ENCODE data around the gene OSBPL10.

The OSBPL10 gene

GRCh38 chr3:31958701-31959152, 22.3 kb downstream of the OSBPL10 start:
- no peak for DNase-seq

DNA sequence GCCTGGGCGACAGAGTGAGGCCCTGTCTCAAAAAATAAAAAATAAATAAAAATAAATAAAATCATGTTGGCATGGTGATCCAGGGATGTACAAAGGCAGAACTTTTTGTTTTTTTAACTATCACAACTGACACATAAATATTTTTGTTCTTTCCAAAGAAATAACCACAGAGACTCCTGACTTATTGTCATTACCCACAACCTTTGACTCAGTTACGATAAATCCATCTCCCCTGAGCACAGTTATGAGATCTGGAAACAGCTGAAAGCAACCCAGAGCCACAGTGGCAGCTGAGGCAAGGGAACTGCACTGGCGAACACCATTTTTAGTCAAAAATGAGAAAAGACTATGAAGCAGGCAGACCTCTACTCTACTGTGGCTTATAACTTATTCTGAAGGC, 24.0 kb downstream of the OSBPL10 start:
- peak; percentile 50 for DNase-seq

GRCh38 chr3:31955581-31955980, 25.5 kb downstream of the OSBPL10 start:
- no peak for DNase-seq

DNA sequence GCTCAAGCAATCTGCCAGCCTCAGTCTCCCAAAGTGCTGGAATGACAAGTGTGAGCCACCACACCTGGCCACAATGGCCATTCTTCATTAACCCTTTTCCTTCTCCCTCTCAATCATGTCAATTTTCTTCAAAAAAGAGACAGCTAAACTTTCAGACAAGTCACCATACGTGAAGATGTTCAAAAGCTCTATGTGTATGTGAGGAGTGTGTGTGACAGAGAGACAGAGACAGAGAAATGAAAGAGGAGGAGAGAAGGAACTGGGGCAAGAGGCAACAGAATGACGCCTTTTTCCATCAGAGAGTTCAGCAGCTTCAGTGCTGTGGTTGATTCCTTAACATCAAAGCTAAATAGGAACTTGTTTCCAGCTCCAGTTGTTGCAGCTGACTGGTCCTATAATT, 27.4 kb downstream of the OSBPL10 start:
- no peak for DNase-seq

DNA sequence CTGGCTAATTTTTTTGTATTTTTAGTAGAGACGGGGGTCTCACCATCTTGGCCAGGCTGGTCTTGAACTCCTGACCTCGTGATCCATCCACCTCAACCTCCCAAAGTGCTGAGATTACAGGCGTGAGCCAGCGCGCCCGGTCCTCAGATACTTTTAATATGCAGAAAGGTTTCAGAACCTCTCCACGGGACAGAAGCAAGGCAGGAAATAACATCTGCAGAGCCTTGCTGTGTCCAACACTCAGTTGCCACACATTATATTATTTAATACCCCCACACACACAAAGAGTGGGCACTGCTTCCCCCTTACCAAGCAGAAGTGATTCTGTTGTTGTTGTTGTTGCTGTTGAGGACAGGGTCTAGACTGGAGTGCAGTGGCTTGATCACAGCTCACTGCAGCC, 28.0 kb downstream of the OSBPL10 start:
- no peak for DNase-seq

- DNase-seq = no peak
Measured at GRCh38 chr3:31952205-31952604, 28.9 kb downstream of the OSBPL10 start.

GRCh38 chr3:31948280-31948679, 32.8 kb downstream of the OSBPL10 start:
- DNase-seq = no peak

DNA sequence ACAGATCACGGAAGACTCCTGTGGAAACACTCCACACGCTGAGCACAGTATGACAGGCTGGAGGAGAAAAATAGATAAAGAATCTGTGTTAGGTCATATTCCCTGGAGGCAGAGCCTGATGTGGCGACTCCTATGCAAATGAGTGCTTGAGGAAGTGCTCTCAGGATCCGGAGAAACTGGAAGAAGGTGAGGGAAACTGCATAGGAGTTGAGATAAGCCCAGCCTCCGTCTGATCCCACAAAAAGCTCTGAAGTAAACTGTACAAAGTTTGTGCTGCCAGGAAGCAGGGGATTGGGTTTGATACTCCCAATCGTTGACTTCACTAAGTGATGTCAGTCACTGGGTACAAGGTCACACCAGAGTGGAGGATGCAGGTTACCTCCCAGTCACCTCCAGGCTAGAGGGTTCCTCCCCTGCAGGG, 33.4 kb downstream of the OSBPL10 start:
- DNase-seq = no peak

- DNase-seq = no peak
Measured at GRCh38 chr3:31947162-31947561, 33.9 kb downstream of the OSBPL10 start.

- peak; percentile 26 for DNase-seq
Measured at GRCh38 chr3:31946484-31947081, 34.5 kb downstream of the OSBPL10 start.

DNA sequence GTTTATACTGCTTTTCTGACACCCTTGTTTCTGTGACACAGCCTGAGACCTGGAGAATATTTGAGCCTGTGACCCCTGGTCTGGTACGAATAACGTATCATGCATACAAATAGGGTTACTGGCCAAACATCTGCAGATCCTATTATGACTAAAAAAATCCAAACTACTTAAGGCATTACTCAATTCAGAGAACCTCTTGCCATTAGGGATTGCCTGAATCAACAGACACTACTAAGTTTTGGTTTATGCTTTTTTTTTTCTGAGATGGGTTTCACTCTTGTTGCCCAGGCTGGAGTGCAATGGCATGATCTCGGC, 35.4 kb downstream of the OSBPL10 start:
- DNase-seq = no peak

DNA sequence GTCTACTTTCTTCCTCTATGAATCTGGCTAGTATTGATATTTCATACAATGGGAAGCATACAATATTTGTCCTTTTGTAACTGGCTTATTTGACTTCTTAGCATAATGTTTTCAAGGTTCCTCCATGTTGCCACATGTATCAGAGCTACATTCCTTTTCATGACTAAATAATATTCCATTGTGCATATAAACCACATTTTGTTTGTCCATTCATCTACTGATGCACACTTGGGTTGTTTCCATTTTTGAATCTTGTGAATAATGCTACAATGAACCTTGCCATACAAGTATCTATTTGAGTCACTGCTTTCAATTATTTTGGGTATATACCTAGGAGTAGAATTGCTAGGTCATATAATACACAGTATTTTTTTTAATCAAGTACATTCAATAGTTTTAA, 38.0 kb downstream of the OSBPL10 start:
- DNase-seq = no peak

DNA sequence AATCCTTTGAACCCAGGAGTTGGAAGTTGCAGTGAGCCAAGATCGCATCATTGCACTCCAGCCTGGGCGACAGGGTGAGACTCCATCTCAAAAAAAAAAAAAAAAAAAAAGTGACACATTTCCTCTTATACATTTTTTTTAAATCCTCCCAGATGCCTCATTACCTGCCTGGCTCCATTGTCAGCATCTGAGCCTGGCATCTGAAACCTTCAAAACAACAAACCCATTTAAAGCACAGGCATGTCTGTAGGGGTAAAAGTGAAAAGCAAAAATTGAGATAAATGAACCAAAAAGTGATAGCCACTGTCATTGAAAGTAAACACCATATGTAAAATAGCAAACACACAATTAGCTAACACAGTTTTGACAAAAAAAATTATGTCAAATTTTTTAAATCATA, 38.6 kb downstream of the OSBPL10 start:
- DNase-seq = no peak

- no peak for DNase-seq
Measured at GRCh38 chr3:31937225-31937624, 43.8 kb downstream of the OSBPL10 start.

DNA sequence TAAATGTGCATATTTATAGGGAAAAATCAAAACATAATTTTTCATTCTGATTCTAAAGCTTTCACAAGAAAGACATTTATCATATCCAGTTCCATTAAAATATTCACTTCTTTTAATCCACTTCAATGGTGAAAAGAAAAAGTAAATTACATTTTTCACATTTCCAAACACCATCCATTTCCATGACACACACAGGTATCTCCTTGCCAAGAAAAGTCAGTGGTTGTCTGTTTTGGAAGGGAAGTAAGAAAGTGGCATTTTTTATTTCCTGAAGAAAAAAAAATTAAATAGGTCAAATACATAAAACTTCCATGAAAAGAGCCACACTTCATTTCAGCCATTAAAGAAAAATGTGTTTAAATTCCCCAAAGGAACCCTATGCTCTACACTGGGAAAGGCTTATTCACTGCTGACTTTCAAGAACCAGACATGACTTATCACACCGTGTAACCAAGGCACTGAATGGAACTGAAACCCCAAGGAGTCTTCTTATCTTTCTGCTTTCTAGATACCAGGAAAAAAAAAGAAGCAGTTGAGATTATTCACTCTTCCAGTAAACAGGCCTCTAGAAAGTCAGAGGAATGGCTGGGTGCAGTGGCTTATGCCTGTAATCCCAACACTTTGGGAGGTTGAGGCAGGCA, 44.5 kb downstream of the OSBPL10 start:
- peak; percentile 69 for DNase-seq

DNA sequence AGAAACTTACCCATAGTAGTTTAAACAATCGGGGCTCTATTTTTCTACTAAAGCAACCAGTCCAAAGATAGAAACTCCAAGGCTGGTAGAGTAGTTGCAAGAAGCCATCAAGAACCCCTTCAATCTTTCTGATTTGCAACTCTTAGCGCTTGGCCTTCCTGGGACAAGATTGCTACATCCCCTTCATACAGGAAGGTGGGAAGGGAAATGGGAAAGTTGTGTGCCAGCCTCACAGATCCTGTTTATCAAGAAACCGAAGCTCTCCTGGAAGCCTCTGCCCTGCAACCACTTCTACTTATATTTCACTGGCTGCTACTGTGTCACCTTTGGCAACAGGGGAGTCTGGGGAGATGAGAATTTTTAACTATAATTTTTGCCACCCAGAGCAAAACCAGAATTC, 46.2 kb downstream of the OSBPL10 start:
- no peak for DNase-seq

GRCh38 chr3:31934018-31934417, 47.0 kb downstream of the OSBPL10 start:
- peak; percentile 43 for DNase-seq

DNA sequence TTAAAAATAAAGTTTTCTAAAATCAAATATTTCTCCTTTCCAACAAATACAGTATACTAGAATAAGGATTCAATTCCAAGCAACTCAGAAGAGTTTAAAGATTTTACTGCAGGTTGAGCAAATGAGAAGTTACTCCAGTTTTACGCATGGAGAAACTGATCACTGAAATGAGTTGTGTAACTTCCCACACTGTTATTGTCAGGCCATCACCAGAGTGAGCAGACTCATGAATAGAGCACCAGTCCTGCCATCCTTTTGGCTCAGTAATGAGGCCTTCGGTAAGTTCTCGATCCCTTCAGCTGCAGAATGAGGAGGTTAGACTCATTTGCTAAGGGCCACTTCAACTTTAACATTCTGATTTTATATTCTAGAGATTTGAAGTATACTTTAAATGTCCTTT, 48.1 kb downstream of the OSBPL10 start:
- no peak for DNase-seq

DNA sequence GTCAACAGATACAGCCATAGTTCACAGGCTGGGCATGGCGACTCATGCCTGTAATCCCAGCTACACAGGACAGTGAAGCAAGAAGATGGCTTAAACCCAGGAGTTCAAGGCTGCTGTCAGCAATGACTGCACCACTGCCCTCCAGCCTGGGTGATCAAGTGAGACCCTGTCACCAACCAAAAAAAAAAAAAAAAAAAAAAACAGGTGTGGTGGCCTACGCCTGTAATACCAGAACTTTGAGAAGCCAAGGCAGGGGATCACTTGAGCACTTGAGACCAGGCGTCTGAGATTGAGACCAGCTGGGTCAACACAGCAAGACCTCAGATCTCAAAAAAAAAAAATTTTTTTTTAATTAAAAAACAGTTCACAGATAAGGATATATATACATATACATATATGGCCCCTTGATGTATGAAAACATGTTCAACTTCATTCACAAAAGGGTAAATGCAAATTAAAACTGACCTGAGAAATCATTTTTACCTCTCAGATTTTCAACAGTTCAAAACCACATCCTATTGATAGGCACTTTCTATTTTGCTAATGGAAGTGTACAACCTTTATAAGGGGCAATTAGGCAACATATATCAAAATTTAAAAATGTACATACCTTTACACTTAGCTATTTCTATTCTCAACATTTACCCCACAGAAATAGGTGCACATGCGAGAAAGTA, 51.1 kb downstream of the OSBPL10 start:
- DNase-seq = no peak

- no peak for DNase-seq
Measured at GRCh38 chr3:31927811-31928210, 53.3 kb downstream of the OSBPL10 start.

DNA sequence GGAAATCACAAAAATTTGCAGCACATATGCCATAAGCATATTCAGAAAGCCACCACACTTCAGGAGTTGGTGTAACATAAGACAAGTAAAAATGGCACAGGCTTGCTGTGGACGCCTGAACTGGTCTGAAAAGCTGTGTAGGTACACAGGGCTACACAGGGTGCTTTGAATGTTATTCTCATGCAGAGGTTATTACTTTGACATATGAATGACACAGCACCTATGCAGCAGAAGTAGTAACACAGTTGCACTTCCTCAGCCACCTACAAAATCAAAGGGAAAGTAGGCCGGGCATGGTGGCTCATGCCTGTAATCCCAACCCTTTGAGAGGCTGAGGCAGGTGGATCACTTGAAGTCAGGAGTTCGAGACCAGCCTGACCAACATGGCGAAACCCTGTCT, 54.5 kb downstream of the OSBPL10 start:
- no peak for DNase-seq

DNA sequence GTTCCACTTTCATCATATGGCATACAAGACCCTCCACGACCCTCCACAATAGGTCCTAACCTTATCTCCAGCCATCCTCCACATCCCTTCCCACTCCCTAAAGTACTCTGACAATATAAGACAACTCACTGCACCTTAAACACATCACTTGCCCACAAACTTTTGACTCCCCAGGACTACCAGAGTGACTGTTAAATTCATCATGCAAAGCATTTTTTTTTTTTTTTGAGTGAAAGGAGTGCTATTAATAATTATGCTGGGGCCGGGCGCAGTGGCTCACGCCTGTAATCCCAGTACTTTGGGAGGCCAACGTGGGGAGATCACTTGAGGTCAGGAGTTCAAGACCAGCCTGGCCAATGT, 55.8 kb downstream of the OSBPL10 start:
- DNase-seq = no peak

- DNase-seq = no peak
Measured at GRCh38 chr3:31924610-31925270, 56.3 kb downstream of the OSBPL10 start.

GRCh38 chr3:31922962-31923361, 58.1 kb downstream of the OSBPL10 start:
- DNase-seq = no peak

Measured in kidney glomerular epithelial cell (primary cell).